Activated CD4-positive, alpha-beta T cell treated with anti-CD3 and anti-CD28 coated beads for 36 hours (primary cell): ENCODE results near the gene PTPRE. TPM values are rescaled to one million over a fixed set of nuclear protein-coding genes. Genes with fewer than 3 reads are reported as not detected.

Experiments used
- ATAC-seq: fragments of 200-7000 bp; cut with Tn5 transposase; one replicate; pipeline ENCODE4 v1.10.0; 2021; ENCODE audit warnings: mild to moderate bottlenecking, moderate library complexity
- CTCF ChIA-PET: fragments of 350-600 bp; sonication (Branson Sonifier 250); formaldehyde crosslinking; loops from one replicate; lab custom pipeline; 2021; ENCODE audit warnings: antibody characterized with exemption; lab: Charles Lee
- POLR2A ChIA-PET: fragments of 350-600 bp; sonication (Branson Sonifier 250); formaldehyde crosslinking; loops from one replicate; lab custom pipeline; 2021; ENCODE audit warnings: antibody characterized with exemption, inconsistent platforms; lab: Charles Lee
- DNase-seq: peaks from one replicate; pipeline ENCODE4 v3.0.0-alpha.2; 2020
- H3K27ac Mint-ChIP-seq: one replicate; pipeline ENCODE4 v1.8.0; 2021; ENCODE audit warnings: mixed read lengths
- H3K27me3 Mint-ChIP-seq: one replicate; pipeline ENCODE4 v1.8.0; 2021; ENCODE audit warnings: mixed read lengths
- H3K36me3 Mint-ChIP-seq: one replicate; pipeline ENCODE4 v1.8.0; 2021; ENCODE audit warnings: low read depth, mixed read lengths
- H3K4me1 Mint-ChIP-seq: one replicate; pipeline ENCODE4 v1.8.0; 2021; ENCODE audit warnings: mixed read lengths
- H3K4me3 Mint-ChIP-seq: one replicate; pipeline ENCODE4 v1.8.0; 2021; ENCODE audit warnings: mild to moderate bottlenecking, moderate library complexity, mixed read lengths
- H3K9me3 Mint-ChIP-seq: one replicate; pipeline ENCODE4 v1.8.0; 2021; ENCODE audit warnings: low read depth, mixed read lengths
- intact Hi-C, 2 experiments: fragments of 100-400 bp; cut with DNase I in 1 of 2; cut with micrococcal nuclease in 1 of 2; formaldehyde crosslinking; loops; one replicate each; pipeline versions ENCODE4 v1.14.2 to v1.15.1; 2022 to 2024; cut with DNase I, micrococcal nuclease
- total RNA-seq, 2 experiments: library from RNA; stranded (reverse); gene quantifications; one replicate each; pipeline ENCODE4 v1.2.3, GENCODE V29; 2021

Gene PTPRE
- total RNA-seq, 2 experiments from 2014 or later = 23.0 to 31.6 TPM

- Mint-ChIP-seq H3K36me3 (no peaks in the 10 kb centered on the region), H3K4me1 (no peaks in the 10 kb centered on the region), H3K4me3 (no peak overlapping the region), H3K27me3 (peaks cover 14% of the 10 kb centered on the region), H3K9me3 (no peaks in the 10 kb centered on the region), H3K27ac (no peak overlapping the region)
- CTCF ChIA-PET = interaction anchor here (0.5 to 1.4 kb wide), 6 partner anchors 12 to 509 kb away, joined by 3 to 5 read pairs (median 3); no protein-coding TSS in a partner anchor
- DNase-seq = no peak
- no peak for ATAC-seq
- POLR2A ChIA-PET = no interaction called here
- intact Hi-C loops = no loop called here
These were observed 32.0 kb upstream of the PTPRE start for GRCh38 chr10:127874671-127875448.

DNA sequence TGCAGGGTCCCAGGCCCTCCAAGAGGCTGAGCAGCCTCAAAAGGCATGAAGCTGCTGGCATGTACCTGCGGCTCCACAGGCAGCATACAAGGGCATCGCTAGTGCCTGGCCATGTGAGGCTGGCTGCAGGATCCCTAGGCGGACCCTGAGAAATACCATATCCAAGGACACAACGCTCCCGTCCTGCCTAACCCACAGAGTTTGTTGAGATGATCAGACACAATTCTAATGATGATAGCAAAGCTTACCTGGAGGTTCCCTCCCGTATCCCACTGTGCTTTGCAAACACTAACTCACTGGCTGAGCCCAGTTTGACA is 31.5 kb upstream of the PTPRE start:
- POLR2A ChIA-PET = no interaction called here
- intact Hi-C loops = no loop called here
- CTCF ChIA-PET = interaction anchor here (0.6 to 1.4 kb wide), 4 partner anchors 12 to 508 kb away, joined by 3 to 5 read pairs (median 4); no protein-coding TSS in a partner anchor
- Mint-ChIP-seq H3K4me1 (peaks cover 4% of the 10 kb centered on the region), H3K27ac (no peak overlapping the region), H3K9me3 (no peaks in the 10 kb centered on the region), H3K27me3 (peaks cover 13% of the 10 kb centered on the region), H3K36me3 (no peaks in the 10 kb centered on the region), H3K4me3 (no peak overlapping the region)
- DNase-seq (no peak), ATAC-seq (no peak)

DNA sequence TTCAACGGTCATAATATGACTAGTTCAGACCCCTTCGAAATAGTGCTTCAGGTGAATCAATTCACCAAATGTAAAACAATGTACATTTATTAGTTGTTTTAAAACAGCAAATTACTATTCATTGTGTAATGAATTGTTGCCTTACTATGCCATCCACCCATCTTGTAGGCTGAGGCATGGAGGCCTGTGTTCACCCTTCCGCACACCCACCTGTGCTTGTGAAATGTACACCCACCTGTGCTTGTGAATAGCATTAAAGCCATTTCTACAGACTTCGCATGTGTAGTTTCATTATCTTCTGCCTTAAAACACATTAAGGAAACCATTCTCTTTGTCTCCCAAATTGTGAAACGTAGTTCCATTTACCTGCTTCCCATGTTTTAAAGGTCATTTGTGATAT is 31.0 kb upstream of the PTPRE start:
- Mint-ChIP-seq H3K27ac (no peak overlapping the region), H3K27me3 (peaks cover 10% of the 10 kb centered on the region), H3K4me3 (no peak overlapping the region), H3K4me1 (peaks cover 10% of the 10 kb centered on the region), H3K9me3 (no peaks in the 10 kb centered on the region), H3K36me3 (no peaks in the 10 kb centered on the region)
- ChIA-PET POLR2A (no interaction called here), CTCF (interaction anchor here (1.3 to 1.4 kb wide), 2 partner anchors 22 to 24 kb away, joined by 4 read pairs; no protein-coding TSS in a partner anchor)
- intact Hi-C loops = no loop called here
- no peak for ATAC-seq
- DNase-seq = no peak

DNA sequence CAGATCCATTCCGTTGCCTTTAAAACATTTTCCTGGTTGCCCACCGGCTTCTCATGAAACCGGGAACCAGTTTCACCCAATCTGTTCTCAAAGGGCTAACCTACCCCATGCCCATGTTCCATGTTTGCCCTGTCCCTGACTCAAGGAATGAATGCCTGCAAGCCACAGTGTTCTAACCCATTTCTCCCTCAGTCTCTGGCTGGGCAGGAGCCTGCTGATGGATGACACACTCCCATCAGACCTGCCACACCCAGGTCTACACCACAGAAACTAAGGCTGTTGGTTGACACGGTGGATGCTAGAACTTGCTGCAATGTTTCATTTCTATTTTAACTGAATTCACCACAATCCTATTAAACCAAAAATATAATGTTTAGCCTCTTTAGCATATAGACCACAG is 29.8 kb upstream of the PTPRE start:
- H3K27ac Mint-ChIP-seq = no peak overlapping the region
- ATAC-seq (no peak), DNase-seq (no peak)
- no peak overlapping the region for H3K4me3 Mint-ChIP-seq
- CTCF ChIA-PET = interaction anchor here (1.3 kb wide), 1 partner anchor 23 kb away, joined by 4 read pairs; no protein-coding TSS in a partner anchor
- intact Hi-C loops = no loop called here
- POLR2A ChIA-PET = no interaction called here
- H3K36me3 Mint-ChIP-seq = no peaks in the 10 kb centered on the region
- no peaks in the 10 kb centered on the region for H3K9me3 Mint-ChIP-seq
- peaks cover 12% of the 10 kb centered on the region for H3K4me1 Mint-ChIP-seq
- H3K27me3 Mint-ChIP-seq = peaks cover 3% of the 10 kb centered on the region

GRCh38 chr10:127877699-127878098 is 29.2 kb upstream of the PTPRE start:
- intact Hi-C loops = no loop called here
- Mint-ChIP-seq H3K36me3 (no peaks in the 10 kb centered on the region), H3K27me3 (peaks cover under 1% of the 10 kb centered on the region), H3K4me1 (peaks cover 12% of the 10 kb centered on the region), H3K4me3 (no peak overlapping the region), H3K27ac (no peak overlapping the region), H3K9me3 (no peaks in the 10 kb centered on the region)
- no peak for DNase-seq
- CTCF ChIA-PET = no interaction called here
- POLR2A ChIA-PET = no interaction called here
- ATAC-seq = peak; percentile 33

- POLR2A ChIA-PET = no interaction called here
- H3K27ac Mint-ChIP-seq = no peak overlapping the region
- intact Hi-C loops = no loop called here
- H3K4me3 Mint-ChIP-seq = no peak overlapping the region
- peaks cover 12% of the 10 kb centered on the region for H3K4me1 Mint-ChIP-seq
- H3K36me3 Mint-ChIP-seq = no peaks in the 10 kb centered on the region
- DNase-seq = no peak
- H3K27me3 Mint-ChIP-seq = no peaks in the 10 kb centered on the region
- H3K9me3 Mint-ChIP-seq = no peaks in the 10 kb centered on the region
- peak; percentile 39 for ATAC-seq
- CTCF ChIA-PET = interaction anchor here (0.5 kb wide), 1 partner anchor 29 kb away, joined by 3 read pairs; no protein-coding TSS in a partner anchor
These were observed 28.3 kb upstream of the PTPRE start for GRCh38 chr10:127878475-127879055.

DNA sequence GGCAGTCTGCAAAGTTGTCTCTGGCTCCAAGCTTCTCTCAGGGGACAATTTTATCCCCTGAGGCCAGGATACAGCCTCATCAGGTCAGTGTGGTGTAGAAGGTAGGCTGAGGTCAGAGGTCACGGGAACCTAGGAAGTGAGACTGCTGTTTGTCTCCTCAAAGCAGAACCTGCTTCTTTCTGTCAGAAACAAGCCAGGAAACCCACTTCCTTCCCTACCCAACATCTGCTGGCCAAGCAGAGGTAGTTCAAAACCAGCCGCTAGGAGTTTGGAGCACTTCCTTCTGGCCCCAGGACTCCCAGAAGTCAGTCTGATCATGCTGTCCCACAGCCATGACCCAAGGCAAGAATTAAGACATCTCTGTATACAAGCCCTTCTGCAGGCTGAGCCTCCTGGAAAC is 26.3 kb upstream of the PTPRE start:
- Mint-ChIP-seq H3K4me1 (peaks cover 12% of the 10 kb centered on the region), H3K36me3 (no peaks in the 10 kb centered on the region), H3K27me3 (no peaks in the 10 kb centered on the region), H3K4me3 (no peak overlapping the region), H3K27ac (no peak overlapping the region), H3K9me3 (no peaks in the 10 kb centered on the region)
- no peak for ATAC-seq
- intact Hi-C loops = no loop called here
- no peak for DNase-seq
- CTCF ChIA-PET = no interaction called here
- POLR2A ChIA-PET = no interaction called here

GRCh38 chr10:127881262-127881661 is 25.6 kb upstream of the PTPRE start:
- no peaks in the 10 kb centered on the region for H3K36me3 Mint-ChIP-seq
- peaks cover 12% of the 10 kb centered on the region for H3K4me1 Mint-ChIP-seq
- ATAC-seq = no peak
- ChIA-PET CTCF (no interaction called here), POLR2A (no interaction called here)
- no peak overlapping the region for H3K27ac Mint-ChIP-seq
- DNase-seq = no peak
- H3K9me3 Mint-ChIP-seq = no peaks in the 10 kb centered on the region
- H3K4me3 Mint-ChIP-seq = no peak overlapping the region
- intact Hi-C loops = no loop called here
- no peaks in the 10 kb centered on the region for H3K27me3 Mint-ChIP-seq

DNA sequence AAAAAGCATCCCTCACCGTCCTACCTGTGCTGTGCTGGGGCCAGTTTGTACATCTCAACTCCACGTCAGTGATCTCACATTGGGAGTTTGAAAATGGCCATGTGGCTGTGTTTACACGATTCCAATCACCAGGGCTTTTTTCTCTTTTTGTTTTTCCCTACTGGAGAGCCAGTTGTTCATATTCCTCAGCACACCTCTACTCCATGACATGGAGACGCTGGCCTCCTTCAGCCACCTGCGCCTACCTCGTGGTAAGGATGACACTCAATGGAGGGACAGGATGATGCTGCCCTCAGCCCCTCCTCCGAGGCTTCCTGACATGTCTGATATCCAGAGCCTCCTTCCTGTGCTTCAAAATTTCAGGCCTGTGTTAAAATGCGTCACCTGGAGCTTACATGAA is 24.5 kb upstream of the PTPRE start:
- ChIA-PET POLR2A (no interaction called here), CTCF (no interaction called here)
- Mint-ChIP-seq H3K36me3 (no peaks in the 10 kb centered on the region), H3K4me3 (no peak overlapping the region), H3K9me3 (no peaks in the 10 kb centered on the region), H3K4me1 (peaks cover 12% of the 10 kb centered on the region), H3K27ac (no peak overlapping the region), H3K27me3 (no peaks in the 10 kb centered on the region)
- DNase-seq = no peak
- intact Hi-C loops = no loop called here
- ATAC-seq = no peak

GRCh38 chr10:127882801-127883459 is 24.0 kb upstream of the PTPRE start:
- ChIA-PET POLR2A (no interaction called here), CTCF (no interaction called here)
- no peaks in the 10 kb centered on the region for H3K27me3 Mint-ChIP-seq

DNA sequence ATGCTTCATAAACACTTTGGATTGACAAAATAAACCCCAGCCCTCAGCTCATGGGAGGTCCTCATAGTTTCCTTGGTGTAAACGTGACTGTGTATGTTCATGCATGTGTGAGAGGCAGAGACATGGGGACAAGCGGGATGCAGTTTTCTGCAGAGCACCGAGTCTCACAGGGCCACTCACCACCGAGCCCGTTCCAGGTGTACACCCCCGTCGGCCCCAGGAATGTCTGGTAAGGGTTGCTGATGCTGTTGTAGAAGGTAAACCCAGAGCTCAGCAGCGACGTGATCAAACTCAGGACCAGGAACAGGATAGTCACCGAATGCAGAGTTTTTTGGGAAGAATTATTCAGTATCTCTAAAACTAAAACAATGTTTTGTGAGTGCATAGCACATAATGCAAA is 23.4 kb upstream of the PTPRE start:
- Mint-ChIP-seq H3K4me3 (no peak overlapping the region), H3K36me3 (no peaks in the 10 kb centered on the region), H3K27me3 (no peaks in the 10 kb centered on the region), H3K9me3 (no peaks in the 10 kb centered on the region), H3K4me1 (peaks cover 13% of the 10 kb centered on the region), H3K27ac (no peak overlapping the region)
- DNase-seq (no peak), ATAC-seq (no peak)
- ChIA-PET POLR2A (no interaction called here), CTCF (no interaction called here)
- intact Hi-C loops = no loop called here

More at GRCh38 chr10:127882801-127883459, 24.0 kb upstream of the PTPRE start:
- Mint-ChIP-seq H3K36me3 (no peaks in the 10 kb centered on the region), H3K4me1 (peaks cover 13% of the 10 kb centered on the region), H3K27ac (no peak overlapping the region), H3K9me3 (no peaks in the 10 kb centered on the region), H3K4me3 (no peak overlapping the region)
- intact Hi-C loops = no loop called here
- ATAC-seq (no peak), DNase-seq (no peak)

GRCh38 chr10:127884501-127884900 is 22.4 kb upstream of the PTPRE start:
- intact Hi-C loops = no loop called here
- DNase-seq (no peak), ATAC-seq (no peak)
- Mint-ChIP-seq H3K27me3 (no peaks in the 10 kb centered on the region), H3K27ac (no peak overlapping the region), H3K36me3 (no peaks in the 10 kb centered on the region), H3K4me1 (peaks cover 13% of the 10 kb centered on the region), H3K4me3 (no peak overlapping the region), H3K9me3 (no peaks in the 10 kb centered on the region)
- ChIA-PET POLR2A (no interaction called here), CTCF (no interaction called here)
